Measurements from ENCODE around the gene DAAM1.

GRCh38 chr14:59415836-59416602, 227.6 kb downstream of the DAAM1 start:
- TF ChIP-seq POLR2A (IDR thresholded peaks at IDR 0.05) (no peak), CTCF (IDR thresholded peaks at IDR 0.05) (no peak)

Data from thyroid gland (tissue), 4 donors.